Neural progenitor cell (in vitro differentiated cells): ENCODE results near the gene MANF.

Experiments
- EZH2 ChIP-seq: fragments of 200-600 bp; sonication (generic); IDR thresholded peaks from 2 replicates; pipeline ENCODE4 v1.6.1; 2017; ENCODE audit warnings: antibody characterized with exemption, mild to moderate bottlenecking, moderate library complexity
- EZH2phosphoT487 ChIP-seq: fragments of 200-600 bp; sonication (generic); IDR thresholded peaks from 2 replicates; pipeline ENCODE4 v1.6.1; 2017; ENCODE audit warnings: antibody characterized with exemption
- TF ChIP-seq, protein P1 (sequence below): fragments of 200-600 bp; sonication (generic); IDR thresholded peaks from 2 replicates; pipeline ENCODE4 v1.5.1; 2017; ENCODE audit warnings: antibody characterized with exemption, mild to moderate bottlenecking

DNA sequence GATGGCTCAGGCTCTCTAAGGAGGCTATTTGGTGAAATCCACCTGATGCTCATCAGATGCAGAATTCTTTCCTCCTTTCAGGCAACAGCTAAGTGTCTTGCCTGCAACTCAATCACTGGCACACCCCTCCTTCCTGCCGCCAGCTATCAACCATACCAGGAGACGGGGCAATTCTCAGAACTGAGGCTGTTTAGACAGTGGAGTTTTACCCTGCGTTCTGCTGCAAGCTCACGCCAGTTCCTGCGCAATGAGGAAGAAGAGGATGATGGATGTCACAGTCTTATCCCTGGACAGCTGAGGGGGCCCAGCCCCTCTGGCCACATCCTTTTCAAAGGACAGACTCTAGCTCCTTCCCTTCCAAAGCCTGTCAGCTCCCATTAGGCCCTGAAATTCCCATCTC lies 7.0 kb upstream of the MANF start:
- TF ChIP-seq, protein P1, sequence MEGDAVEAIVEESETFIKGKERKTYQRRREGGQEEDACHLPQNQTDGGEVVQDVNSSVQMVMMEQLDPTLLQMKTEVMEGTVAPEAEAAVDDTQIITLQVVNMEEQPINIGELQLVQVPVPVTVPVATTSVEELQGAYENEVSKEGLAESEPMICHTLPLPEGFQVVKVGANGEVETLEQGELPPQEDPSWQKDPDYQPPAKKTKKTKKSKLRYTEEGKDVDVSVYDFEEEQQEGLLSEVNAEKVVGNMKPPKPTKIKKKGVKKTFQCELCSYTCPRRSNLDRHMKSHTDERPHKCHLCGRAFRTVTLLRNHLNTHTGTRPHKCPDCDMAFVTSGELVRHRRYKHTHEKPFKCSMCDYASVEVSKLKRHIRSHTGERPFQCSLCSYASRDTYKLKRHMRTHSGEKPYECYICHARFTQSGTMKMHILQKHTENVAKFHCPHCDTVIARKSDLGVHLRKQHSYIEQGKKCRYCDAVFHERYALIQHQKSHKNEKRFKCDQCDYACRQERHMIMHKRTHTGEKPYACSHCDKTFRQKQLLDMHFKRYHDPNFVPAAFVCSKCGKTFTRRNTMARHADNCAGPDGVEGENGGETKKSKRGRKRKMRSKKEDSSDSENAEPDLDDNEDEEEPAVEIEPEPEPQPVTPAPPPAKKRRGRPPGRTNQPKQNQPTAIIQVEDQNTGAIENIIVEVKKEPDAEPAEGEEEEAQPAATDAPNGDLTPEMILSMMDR = no peak
- no peak for TF ChIP-seq EZH2
- no peak for TF ChIP-seq EZH2phosphoT487
